ES-I3 (cell line): ENCODE data around the gene RBM47.

Experiments used
- H3K36me3 ChIP-seq: 2 replicates; pipeline ENCODE4 v1.6.1; 2013; ENCODE audit warnings: mild to moderate bottlenecking, low read length, control low read depth, moderate library complexity; ENCODE audit not compliant: insufficient read depth
- H3K4me1 ChIP-seq: 2 replicates; pipeline ENCODE4 v1.6.1; 2013; ENCODE audit warnings: mild to moderate bottlenecking, control low read depth, low read length; ENCODE audit not compliant: insufficient read depth
- H3K9ac ChIP-seq: 2 replicates; pipeline ENCODE4 v1.6.1; 2013; ENCODE audit warnings: low read depth, mild to moderate bottlenecking, low read length, moderate library complexity
- H3K9me3 ChIP-seq: 2 replicates; pipeline ENCODE4 v1.6.1; 2013; ENCODE audit warnings: mild to moderate bottlenecking, low read length, moderate library complexity; ENCODE audit not compliant: control insufficient read depth, insufficient read depth

Gene RBM47

GRCh38 chr4:40482985-40483647, 146.5 kb downstream of the RBM47 start:
- Histone ChIP-seq H3K9ac (no peak overlapping the region), H3K36me3 (no peaks in the 10 kb centered on the region), H3K9me3 (no peaks in the 10 kb centered on the region), H3K4me1 (peaks cover 20% of the 10 kb centered on the region)

GRCh38 chr4:40481977-40482376, 147.7 kb downstream of the RBM47 start:
- H3K9ac ChIP-seq: no peak overlapping the region
- no peaks in the 10 kb centered on the region for H3K36me3 ChIP-seq
- H3K4me1 ChIP-seq: peaks cover 21% of the 10 kb centered on the region
- H3K9me3 ChIP-seq: no peaks in the 10 kb centered on the region

DNA sequence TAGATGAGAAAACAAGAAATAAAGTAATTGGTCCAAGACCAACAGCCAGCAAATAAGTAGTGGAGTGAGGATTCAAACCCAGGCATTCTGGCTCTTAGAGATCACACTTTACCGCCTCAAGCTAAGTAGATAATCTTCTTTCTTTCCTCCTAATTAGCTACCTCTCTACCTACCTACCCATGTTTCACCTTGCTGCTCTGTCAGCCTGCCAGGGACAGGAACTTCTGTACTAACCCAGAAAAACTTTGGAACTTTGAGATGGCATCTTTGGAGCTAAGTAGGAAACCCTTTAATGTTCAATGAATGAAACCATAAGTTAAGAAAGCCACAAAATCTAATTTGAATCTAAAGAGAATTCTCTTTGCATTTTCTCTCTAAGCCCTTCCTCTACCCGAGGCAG, 149.4 kb downstream of the RBM47 start:
- H3K9ac ChIP-seq: no peak overlapping the region
- H3K36me3 ChIP-seq: no peaks in the 10 kb centered on the region
- peaks cover 29% of the 10 kb centered on the region for H3K4me1 ChIP-seq
- no peaks in the 10 kb centered on the region for H3K9me3 ChIP-seq

DNA sequence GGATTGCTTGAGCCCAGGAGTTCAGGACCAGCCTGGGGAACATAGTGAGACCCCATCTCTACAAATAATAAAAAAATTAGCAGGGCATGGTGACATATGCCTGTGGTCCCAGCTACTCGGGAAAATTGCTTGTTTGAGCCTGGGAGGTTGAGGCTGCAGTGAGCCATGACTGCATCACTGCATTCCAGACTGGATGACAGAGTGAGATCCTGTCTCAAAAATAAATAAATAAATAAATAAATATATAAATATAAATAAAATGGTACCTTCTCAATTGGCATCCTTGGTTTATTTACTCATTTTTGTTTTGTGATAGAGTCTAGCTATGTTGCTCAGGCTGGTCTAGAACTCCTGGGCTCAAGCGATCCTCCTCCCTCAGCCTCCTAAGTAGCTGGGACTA, 150.3 kb downstream of the RBM47 start:
- H3K9ac ChIP-seq: no peak overlapping the region
- no peaks in the 10 kb centered on the region for H3K9me3 ChIP-seq
- H3K4me1 ChIP-seq: peaks cover 24% of the 10 kb centered on the region
- H3K36me3 ChIP-seq: no peaks in the 10 kb centered on the region

DNA sequence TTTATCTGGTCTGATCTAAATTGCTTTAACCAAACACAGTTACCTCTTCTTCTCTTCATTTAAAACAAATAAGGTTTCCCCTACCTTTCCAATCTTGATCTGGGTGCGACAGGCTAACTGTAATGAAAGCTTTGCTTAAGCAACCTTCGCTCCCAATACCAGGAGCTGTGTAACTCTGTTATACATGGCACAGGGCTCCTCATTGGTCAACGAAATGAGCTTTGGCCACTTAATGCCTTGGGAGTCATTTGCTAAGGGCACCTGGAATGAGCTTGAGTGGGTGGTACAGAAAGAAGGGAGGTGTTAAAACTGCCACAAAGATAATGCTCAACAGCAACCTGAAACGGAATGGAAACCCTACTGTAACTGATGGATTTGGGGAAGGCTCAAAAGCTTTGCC, 154.1 kb downstream of the RBM47 start:
- Histone ChIP-seq H3K4me1 (peaks cover 8% of the 10 kb centered on the region; the same call in 1 of the 2 replicates), H3K9me3 (no peaks in the 10 kb centered on the region), H3K9ac (no peak overlapping the region), H3K36me3 (no peaks in the 10 kb centered on the region)

DNA sequence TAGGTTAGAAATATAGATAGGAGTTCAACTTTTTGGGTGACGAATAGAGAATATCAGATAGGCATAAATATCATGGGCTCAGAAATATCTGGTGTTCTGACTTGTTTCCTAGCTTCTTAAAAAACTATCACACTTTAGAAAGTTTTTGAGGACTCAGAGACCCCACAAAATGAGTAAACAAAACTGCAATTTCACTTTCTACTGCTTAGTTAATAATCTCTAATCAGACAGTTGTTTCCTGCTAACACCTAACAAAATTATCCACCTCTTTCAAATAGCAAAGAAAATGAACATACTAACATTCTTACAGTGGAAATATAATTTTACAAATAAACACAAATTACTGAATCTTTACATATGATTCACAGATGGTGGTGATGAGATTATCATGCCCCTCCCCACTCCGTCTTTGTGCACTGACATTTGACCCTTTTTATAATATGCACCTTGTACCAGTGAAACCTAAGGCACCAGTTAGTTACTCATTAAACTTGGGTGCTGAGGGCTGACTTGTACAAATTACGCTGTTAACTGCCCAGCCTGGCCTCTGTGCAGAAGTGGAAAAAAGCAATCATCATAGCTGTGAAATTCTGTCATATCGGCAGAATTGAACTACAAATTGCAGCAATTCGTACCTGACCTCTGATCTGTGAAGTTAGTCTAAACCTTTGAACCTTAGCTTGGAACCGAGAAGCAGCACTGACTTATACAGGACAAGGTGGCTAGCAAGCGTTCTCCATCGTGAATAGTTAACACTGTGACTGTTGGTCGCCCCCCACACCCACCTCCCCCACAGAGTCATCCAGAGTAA, 155.9 kb downstream of the RBM47 start:
- Histone ChIP-seq H3K36me3 (no peaks in the 10 kb centered on the region), H3K4me1 (peaks cover 8% of the 10 kb centered on the region; the same call in 1 of the 2 replicates), H3K9ac (no peak overlapping the region), H3K9me3 (no peaks in the 10 kb centered on the region)

GRCh38 chr4:40471923-40472322, 157.7 kb downstream of the RBM47 start:
- no peak overlapping the region for H3K9ac ChIP-seq
- no peaks in the 10 kb centered on the region for H3K36me3 ChIP-seq
- H3K9me3 ChIP-seq: no peaks in the 10 kb centered on the region
- H3K4me1 ChIP-seq: peaks cover 7% of the 10 kb centered on the region; the same call in 1 of the 2 replicates

DNA sequence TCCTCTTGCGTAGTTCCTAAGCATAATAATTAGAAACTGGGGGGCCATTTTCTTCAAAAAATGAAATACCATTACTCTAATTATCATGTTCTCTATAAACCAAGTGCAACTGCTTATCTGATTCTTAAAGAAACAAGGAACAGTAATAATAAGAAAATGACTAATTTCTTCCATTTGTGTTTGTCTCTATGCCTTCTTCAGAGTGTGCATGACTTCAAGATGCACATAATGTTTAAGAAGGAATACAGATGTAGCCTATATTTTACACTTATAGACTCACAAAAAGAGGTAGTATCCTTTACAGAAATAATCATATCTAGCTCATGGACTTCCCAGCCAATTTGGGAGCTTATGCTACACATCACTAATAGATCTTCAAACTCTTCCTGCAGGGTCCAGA, 162.9 kb downstream of the RBM47 start:
- H3K4me1 ChIP-seq: no peaks in the 10 kb centered on the region
- H3K9ac ChIP-seq: no peak overlapping the region
- peaks cover 7% of the 10 kb centered on the region for H3K36me3 ChIP-seq
- H3K9me3 ChIP-seq: no peaks in the 10 kb centered on the region

DNA sequence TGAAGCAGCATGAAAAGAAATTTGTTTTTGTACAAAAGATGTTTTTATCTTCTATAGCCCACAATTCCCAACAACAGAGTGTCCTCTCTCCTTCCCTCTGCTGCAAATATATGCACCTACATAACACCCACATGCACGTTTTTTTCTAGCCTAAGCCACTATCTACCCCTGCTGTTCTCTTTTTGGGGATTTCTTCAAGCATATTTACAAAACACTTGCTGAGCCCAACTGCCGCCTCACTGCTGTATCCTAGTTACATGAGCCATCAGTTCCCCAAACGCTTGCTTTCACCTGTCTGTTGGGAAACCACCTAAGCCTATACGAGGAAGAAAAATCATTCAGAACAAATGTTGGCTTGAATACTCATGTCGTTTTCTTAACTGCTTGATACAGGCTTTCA, 167.3 kb downstream of the RBM47 start:
- H3K36me3 ChIP-seq: peaks cover 7% of the 10 kb centered on the region
- no peak overlapping the region for H3K9ac ChIP-seq
- H3K9me3 ChIP-seq: no peaks in the 10 kb centered on the region
- H3K4me1 ChIP-seq: no peaks in the 10 kb centered on the region

DNA sequence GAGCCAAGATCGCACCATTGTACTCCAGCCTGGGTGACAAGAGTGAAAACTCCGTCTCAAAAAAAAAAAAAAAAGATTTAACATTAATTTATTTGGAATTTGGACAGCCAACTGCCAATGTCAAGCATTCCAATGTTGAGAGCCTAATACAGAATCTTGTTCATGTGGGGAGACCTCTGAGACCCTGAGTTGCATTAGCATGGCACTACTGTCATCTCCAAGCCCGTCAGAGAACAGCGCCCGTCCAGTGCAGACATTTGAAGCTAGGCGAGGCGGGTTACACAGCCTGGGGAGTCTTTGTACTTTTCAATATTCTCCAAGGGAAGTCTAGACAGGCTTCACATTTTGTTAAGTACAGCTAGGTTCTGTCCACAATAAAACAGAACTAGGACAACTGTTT, 167.8 kb downstream of the RBM47 start:
- Histone ChIP-seq H3K9ac (no peak overlapping the region), H3K36me3 (peaks cover 7% of the 10 kb centered on the region), H3K4me1 (no peaks in the 10 kb centered on the region), H3K9me3 (no peaks in the 10 kb centered on the region)

GRCh38 chr4:40461062-40461461, 168.6 kb downstream of the RBM47 start:
- Histone ChIP-seq H3K9ac (no peak overlapping the region), H3K36me3 (peaks cover 3% of the 10 kb centered on the region), H3K4me1 (no peaks in the 10 kb centered on the region), H3K9me3 (no peaks in the 10 kb centered on the region)

DNA sequence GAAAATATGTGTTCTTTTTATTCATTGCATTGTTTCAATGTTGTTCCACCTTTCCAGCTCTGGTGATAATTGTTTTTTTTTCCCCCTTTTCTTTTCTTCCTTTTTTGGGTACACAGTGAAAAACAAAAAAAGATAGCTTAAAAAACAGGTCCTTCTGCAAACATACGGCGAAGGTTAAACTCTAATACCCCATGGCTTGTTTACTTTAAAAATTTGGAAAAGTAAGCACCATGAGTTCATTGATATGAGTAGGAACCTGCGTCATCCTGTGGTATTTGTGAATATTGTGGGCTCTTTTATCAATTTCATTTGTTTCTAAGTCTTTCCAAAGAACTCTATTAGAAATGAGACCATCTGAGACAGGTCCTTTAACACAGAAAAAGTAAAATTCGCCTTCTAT, 171.0 kb downstream of the RBM47 start:
- no peaks in the 10 kb centered on the region for H3K9me3 ChIP-seq
- no peak overlapping the region for H3K9ac ChIP-seq
- no peaks in the 10 kb centered on the region for H3K4me1 ChIP-seq
- H3K36me3 ChIP-seq: no peaks in the 10 kb centered on the region; the same call in 1 of the 2 replicates

- no peaks in the 10 kb centered on the region for H3K4me1 ChIP-seq
- no peak overlapping the region for H3K9ac ChIP-seq
- H3K9me3 ChIP-seq: no peaks in the 10 kb centered on the region
- no peaks in the 10 kb centered on the region; the same call in 1 of the 2 replicates for H3K36me3 ChIP-seq
These were observed 171.6 kb downstream of the RBM47 start for GRCh38 chr4:40458109-40458508.

DNA sequence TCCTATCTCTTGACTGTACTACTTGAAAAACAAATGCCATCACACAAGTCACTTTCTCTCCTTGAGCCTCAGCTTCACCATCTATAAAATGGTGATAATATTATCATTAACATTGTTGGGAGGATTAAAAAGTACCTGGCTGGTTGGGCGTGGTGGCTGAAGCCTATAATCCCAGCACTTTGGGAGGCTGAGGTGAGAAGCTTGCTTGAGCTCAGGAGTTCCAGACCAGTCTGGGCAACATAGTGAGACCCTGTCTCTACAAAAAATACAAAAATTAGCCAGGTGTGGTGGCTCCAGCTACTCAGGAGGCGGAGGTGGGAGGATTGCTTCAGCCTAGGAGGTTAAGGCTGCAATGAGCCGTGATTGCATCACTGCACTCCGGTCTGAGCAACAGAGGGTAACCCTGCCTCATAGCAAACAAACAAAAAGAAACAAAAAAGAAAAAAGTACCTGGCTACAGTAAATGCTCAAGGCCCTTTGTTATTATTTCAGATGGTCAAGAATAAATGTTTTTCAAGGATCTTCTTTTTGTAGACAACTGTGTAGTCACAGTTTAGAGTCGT, 174.2 kb downstream of the RBM47 start:
- Histone ChIP-seq H3K36me3 (no peaks in the 10 kb centered on the region; the same call in 1 of the 2 replicates), H3K9ac (no peak overlapping the region), H3K9me3 (no peaks in the 10 kb centered on the region), H3K4me1 (peaks cover 5% of the 10 kb centered on the region; the same call in 1 of the 2 replicates)

- Histone ChIP-seq H3K9ac (no peak overlapping the region), H3K36me3 (no peaks in the 10 kb centered on the region), H3K4me1 (peaks cover 5% of the 10 kb centered on the region; the same call in 1 of the 2 replicates)
These were observed 174.8 kb downstream of the RBM47 start for GRCh38 chr4:40454816-40455215.

More at GRCh38 chr4:40454816-40455215, 174.8 kb downstream of the RBM47 start:
- no peaks in the 10 kb centered on the region for H3K9me3 ChIP-seq
